GM21737 (cell line): Measurements from ENCODE around the gene LRP1B.
"Not testable (repeated sequence)": the region's sequence is repeated elsewhere in the genome, so short reads cannot be mapped to it uniquely, and the experiment has no call there.

Source experiments
- ATAC-seq: cut with Tn5 transposase; IDR thresholded peaks from one replicate; pipeline ENCODE4 v1.9.1; 2021; ENCODE audit warnings: mild to moderate bottlenecking, moderate library complexity; ENCODE audit not compliant: unreplicated experiment

LRP1B gene

GRCh38 chr2:141906678-141907077, 224.1 kb downstream of the LRP1B start:
- ATAC-seq, result no peak

DNA sequence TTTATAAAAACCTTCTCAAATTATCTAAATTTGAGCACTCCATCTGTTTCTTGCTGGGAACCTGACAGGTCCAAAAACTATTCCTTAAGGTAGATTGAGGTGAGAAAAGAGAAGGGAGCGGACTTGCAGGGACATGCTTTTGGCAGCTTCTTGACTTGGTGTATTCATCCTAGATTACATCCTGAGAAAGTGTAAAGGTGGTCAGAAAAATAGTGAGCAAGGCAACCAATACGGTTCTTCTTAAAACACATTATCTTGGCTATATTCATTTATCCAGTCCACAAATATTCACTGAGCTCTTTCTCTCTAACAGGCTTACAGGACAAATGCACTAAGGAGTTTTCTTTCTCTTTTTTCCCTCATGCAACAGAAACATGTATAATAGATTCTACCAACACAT, 230.0 kb downstream of the LRP1B start:
- ATAC-seq, result no peak

DNA sequence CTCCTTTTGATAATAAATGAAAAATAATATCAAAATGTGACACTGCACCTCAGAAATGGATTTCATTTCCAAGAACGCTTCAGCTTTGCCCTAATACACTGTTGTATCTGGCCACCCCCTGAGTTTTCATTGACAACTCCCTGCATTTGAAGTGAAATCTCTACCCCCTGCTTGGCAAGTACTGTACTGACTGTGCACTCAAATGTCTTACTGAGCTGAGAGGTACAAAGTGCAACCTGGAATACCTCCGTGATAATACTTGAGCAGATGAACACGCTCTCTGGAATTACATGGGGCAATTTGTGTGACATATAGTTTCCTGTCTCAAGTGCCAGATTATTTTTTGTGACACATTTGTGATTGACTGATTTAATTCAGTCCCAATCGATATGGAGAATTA, 231.1 kb downstream of the LRP1B start:
- ATAC-seq, result no peak

DNA sequence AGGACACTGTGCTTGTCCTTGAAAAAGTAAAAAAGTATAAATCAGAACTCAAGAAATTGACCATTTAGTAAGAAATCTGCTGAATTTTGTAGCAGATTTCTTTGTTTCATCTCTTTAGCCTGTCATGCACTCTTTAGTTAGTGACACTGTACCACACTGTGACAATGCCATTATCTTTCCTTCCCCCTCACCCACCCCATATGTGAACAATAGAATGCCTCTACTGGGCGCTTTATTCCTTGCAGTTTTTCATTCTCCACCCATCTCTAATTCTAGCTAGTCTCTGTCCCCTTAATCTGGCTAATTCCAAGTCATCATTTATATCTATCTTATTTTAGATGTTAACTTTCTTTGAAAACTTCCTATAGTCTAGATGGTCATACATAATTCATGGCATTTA, 241.0 kb downstream of the LRP1B start:
- no peak for ATAC-seq

DNA sequence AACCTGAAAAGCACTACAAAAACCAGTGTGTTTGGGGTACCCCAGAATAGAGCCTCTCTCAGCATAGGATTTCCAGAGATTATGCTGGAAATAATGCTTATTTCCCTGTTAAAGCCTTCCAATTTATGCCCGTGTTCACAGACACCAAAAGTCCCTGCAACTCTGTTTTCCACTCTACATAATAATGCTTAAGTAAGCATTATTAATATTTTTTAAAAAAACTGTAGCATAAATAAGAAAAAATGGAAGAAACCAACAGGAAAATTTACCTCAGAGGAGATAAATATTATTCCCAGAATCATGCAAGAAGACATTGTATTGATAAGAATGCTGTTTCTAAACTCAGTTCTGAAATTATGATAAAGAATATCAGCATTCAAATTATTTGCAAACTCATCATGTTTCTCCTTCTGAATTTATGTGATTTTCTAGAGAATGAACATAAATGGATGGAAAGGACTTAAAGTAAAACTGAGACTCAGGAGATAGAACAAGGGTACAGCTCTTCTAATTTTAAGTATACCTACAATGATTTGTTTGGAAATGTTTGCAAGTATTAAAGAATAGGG, 241.7 kb downstream of the LRP1B start:
- ATAC-seq, result no peak

DNA sequence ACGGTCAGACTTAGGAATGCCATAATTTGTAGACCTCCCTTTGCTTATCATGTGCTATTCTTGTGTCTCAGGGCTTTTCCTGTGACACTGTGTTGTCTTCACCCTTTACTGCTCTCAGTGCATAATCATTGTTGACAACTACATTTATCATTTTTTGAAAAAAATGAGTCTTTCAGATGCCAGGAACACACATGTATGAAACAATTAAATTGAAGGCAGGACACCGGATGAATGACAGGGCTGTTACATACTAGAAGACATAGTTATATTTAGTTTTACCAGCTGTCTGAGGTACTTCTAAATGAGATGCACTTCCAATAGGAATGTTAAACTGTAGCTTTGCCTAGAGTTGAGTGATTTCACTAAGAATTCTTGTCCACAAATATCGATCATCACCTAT, 243.5 kb downstream of the LRP1B start:
- no peak for ATAC-seq

- no peak for ATAC-seq
Observed at GRCh38 chr2:141878016-141878415, 252.8 kb downstream of the LRP1B start.

DNA sequence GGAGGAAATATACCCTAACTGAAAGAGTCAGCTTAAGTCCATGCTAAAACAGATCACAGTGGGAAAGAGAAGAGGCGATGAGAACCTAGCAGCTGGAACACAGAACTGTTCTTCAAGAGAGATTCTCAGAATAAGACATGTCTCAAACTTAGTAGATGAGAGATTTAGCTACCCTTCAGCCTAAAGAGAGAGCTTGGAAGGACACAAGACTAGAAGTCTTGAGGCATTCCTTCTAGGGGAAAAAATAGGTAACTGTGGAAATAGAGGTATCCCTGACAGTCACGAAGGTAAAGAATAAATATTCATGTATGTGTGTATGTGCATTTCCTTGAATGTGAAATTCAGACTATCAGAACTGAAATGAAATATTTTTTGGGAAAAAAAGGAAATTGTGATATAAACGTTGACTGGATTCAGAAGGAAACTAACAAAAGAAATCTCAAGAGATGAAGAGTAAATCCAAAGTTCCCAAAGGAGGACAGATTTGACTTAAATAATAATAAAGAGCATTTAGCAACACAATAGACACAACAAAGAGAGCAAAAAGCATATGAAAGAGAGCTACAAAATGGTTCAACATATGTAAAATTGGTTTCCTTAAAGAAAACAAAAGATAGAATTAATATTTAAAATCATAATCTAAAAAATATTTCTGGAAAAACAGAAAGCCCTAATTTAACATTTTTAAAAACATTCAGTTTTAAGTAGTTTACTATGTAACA, 258.7 kb downstream of the LRP1B start:
- no peak for ATAC-seq

GRCh38 chr2:141869572-141869971, 261.2 kb downstream of the LRP1B start:
- no peak for ATAC-seq

- no peak for ATAC-seq
Observed at GRCh38 chr2:141863964-141864363, 266.9 kb downstream of the LRP1B start.

DNA sequence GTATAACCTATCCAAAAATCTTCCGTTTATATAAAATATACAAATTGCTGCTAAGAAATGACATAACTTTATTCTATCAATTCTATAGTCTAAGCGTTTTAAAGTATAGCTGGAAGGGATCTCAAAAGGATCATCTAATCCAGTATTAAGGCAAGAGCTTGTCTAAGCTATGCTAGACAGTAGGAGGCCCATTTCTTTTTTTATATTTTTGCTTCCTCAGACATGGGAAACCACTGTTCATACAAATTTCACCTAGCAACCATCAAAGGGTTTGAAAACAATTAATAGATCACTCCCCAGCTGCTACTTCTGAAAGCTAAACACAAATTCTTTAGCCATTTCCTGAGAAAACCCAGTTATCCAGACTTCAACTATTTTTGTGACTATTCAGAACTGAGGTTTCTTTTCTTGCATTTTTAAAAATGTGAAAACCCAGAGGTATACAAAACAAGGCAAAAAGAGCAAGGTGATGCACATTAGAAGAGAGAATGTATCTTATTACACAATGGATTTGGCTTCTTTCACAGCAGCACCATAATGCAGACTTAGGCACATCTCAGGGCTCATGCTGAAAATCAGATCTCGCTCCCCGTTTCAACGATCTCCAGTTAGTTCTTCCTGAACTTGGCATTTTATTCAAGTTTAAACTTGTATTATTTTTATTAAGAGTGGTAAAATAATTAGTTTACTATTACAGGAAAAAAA, 274.4 kb downstream of the LRP1B start:
- ATAC-seq, result no peak

GRCh38 chr2:141848191-141848590, 282.6 kb downstream of the LRP1B start:
- ATAC-seq, result no peak

DNA sequence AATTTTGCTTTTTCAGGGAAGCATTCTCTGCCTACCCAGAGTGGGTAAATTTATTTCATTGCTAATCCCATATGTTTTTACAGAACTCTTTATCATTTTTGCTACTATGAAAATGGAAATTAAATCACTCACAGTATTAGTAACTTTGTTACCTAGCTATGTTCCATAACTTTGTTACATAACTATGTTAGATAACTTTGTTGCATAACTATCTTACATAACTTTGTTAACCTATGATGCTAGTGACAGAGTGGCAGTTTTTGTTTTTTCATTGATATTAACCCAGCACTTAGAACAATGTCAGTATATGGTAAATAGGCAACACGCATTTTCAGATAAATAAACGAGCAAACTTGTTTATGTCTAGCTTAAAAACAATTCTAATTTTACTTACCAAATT, 286.6 kb downstream of the LRP1B start:
- ATAC-seq, result no peak

DNA sequence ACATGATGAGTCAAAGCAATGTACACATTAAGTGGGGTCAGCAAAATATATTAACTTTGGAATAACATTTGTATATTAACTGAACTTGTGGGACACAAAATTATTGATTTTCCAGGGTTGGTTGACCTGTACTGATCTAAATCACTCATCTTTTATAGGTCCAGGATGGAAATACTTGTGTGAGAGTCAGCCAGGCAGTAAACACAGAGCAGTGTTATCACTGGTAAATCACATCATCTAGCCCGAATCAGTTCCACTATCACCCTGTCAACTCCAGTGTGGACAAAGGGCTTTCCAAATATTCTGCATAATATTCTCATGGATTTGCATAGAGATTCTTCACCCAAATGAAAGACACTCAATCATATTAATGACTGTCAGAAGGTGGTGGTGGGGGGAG, 295.7 kb downstream of the LRP1B start:
- ATAC-seq, result no peak

DNA sequence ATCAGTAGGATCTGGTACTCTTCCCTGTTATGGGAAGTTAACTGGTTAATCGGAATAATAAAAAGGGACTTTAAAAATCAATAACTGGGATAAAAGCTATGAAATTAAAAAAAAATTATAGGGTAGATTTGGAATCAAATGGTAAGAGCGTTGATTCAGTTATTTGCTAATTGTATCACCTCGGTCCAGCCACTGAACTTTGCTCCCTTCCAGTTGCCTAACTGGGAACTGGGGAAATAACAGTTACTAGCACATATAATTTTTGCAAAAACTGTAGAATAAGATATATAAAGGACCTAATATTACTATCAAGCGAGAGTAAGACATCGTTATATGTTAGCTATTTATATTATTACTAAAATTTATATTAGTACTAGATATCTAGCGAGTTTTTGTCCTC, 302.1 kb downstream of the LRP1B start:
- no peak for ATAC-seq

DNA sequence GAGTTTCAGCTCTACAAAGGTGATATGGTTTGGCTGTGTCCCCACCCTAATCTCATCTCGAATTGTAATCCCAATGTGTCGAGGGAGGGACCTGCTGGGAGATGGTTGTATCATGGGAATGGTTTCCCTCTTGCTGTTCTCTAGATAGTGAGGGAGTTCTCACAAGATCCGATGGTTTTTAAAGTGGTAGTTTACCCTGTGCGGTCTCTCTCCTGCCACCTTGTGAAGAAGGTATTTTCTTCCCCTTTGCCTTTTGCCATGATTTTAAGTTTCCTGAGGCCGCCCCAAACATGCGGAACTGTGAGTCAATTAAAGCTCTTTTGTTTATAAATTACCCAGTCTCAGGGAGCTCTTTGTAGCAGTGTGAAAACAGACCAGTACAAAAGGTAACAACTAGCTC, 306.0 kb downstream of the LRP1B start:
- ATAC-seq, result no peak

- ATAC-seq, result no peak
Observed at GRCh38 chr2:141820893-141821292, 309.9 kb downstream of the LRP1B start.

DNA sequence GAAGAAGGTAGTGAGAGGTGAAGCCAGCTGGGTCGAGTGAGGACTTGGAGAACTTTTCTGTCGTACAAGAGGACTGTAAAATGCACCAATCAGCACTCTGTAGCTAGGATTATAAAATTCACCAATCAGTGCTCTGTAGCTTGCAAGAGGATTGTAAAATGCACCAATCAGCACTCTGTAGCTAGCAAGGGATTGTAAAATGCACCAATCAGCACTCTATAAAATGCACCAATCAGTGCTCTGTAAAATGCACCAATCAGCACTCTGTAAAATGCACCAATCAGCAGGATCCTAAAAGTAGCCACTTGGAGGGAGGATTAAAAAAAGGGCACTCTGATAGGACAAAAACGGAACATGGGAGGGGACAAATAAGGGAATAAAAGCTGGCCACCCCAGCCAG, 315.5 kb downstream of the LRP1B start:
- not testable (repeated sequence) for ATAC-seq

DNA sequence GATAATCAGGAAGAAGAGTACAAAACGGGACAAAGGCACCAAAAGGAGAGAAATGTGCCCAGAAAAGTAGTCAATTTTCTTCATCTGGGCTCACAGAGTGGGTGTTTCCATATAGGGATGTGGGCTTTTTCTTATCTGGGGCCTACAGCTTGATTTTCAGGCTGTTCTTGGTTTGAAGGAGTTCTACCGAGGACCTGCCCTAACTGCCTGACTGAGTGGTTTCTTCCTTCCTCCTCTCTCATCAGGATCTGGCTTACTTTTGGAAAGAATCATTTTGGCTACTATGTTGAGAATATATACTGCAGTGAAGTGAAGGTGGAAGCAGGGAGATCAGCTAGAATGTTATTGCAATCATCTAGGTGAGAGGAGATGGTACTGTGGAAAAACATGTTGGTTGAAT, 316.7 kb downstream of the LRP1B start:
- no peak for ATAC-seq

DNA sequence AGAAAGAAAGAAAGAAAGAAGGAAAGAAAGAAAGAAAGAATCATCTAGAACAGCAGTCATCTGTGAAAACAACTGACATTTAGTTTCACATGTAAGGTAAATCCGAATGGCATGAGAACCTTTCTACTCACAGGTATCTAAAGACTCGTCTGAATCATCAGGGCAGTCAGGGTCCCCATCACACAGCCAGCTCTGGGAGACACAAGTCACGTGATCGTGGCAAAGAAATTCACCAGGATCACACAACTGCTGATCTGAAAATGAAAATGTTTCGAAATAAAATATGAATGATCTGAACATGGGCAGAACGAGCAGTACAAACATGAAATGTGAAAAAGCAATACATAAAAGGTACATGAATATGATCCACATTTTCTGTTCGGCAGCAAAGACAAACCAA, 320.7 kb downstream of the LRP1B start:
- no peak for ATAC-seq

- ATAC-seq, result no peak
Observed at GRCh38 chr2:141806090-141806489, 324.7 kb downstream of the LRP1B start.

- no peak for ATAC-seq
Observed at GRCh38 chr2:141805302-141805701, 325.5 kb downstream of the LRP1B start.
